H1 (cell line): Measurements from ENCODE around the gene RTN4IP1. TPM values are rescaled to one million over a fixed set of nuclear protein-coding genes. Genes with fewer than 3 reads are reported as not detected.

Source experiments
- CTCF ChIA-PET: fragments of 300-600 bp; sonication (Branson Sonifier 250); formaldehyde crosslinking; loops from one replicate; lab custom pipeline; 2021; ENCODE audit not compliant: partially characterized antibody; lab: Charles Lee
- POLR2A ChIA-PET: fragments of 300-600 bp; sonication (Branson Sonifier 250); formaldehyde crosslinking; loops from one replicate; lab custom pipeline; 2021; ENCODE audit warnings: inconsistent platforms; ENCODE audit not compliant: partially characterized antibody; lab: Charles Lee
- DNase-seq, 2 experiments: peaks; one replicate each; pipeline versions ENCODE4 v3.0.0 to v3.0.0-alpha.2; 2010 to 2022; ENCODE audit warnings: low spot score in 2 of 2, low read depth in 1 of 2, mixed read lengths in 1 of 2
- FAIRE-seq: peaks from 2 replicates; lab custom pipeline; 2011; peaks lifted over from hg19 to GRCh38; lab: Jason Lieb, UNC
- H2AFZ ChIP-seq: 2 replicates; pipeline ENCODE4 v1.8.1; 2012; ENCODE audit warnings: low read length, inconsistent platforms
- H2AK5ac ChIP-seq: 2 replicates; pipeline ENCODE4 v1.6.1; 2013; ENCODE audit warnings: low read depth, low read length
- H2BK120ac ChIP-seq: replicated peaks from 2 replicates; pipeline ENCODE3; 2013; ENCODE audit warnings: low read depth, low read length, inconsistent platforms
- H2BK12ac ChIP-seq: 2 replicates; pipeline ENCODE4 v1.6.1; 2013; ENCODE audit warnings: low read depth, low read length
- H2BK15ac ChIP-seq: 2 replicates; pipeline ENCODE4 v1.6.1; 2013; ENCODE audit warnings: low read length
- H2BK20ac ChIP-seq: 2 replicates; pipeline ENCODE4 v1.6.1; 2013; ENCODE audit warnings: low read length
- H2BK5ac ChIP-seq: 2 replicates; pipeline ENCODE4 v1.6.1; 2013; ENCODE audit warnings: low read depth, low read length
- H3K14ac ChIP-seq: 2 replicates; pipeline ENCODE4 v1.6.1; 2013; ENCODE audit warnings: inconsistent platforms; ENCODE audit not compliant: insufficient read length
- H3K18ac ChIP-seq: 2 replicates; pipeline ENCODE4 v1.6.1; 2013; ENCODE audit warnings: low read length; ENCODE audit errors: extremely low read depth
- H3K23ac ChIP-seq: 2 replicates; pipeline ENCODE4 v1.6.1; 2013; ENCODE audit warnings: inconsistent platforms; ENCODE audit not compliant: insufficient read length
- H3K23me2 ChIP-seq: 2 replicates; pipeline ENCODE4 v1.6.1; 2013; ENCODE audit warnings: low read depth, low read length
- H3K27ac ChIP-seq: 2 replicates; pipeline ENCODE4 v1.6.1; 2011; ENCODE audit warnings: low read depth, low read length, inconsistent platforms
- H3K27me3 ChIP-seq, 4 experiments: replicated peaks in 1 of 4; 1 replicate in 1 of 4; 2 replicates in 3 of 4; pipeline versions ENCODE4 v1.6.1 to v1.8.1; 2011 to 2013; ENCODE audit warnings: low read length in 3 of 4, mild to moderate bottlenecking in 3 of 4, inconsistent platforms in 2 of 4, mixed read lengths in 2 of 4, moderate library complexity in 1 of 4; ENCODE audit not compliant: control insufficient read depth in 3 of 4, insufficient read depth in 3 of 4; ENCODE audit errors: extremely low read depth in 1 of 4
- H3K36me3 ChIP-seq, 4 experiments: 2 replicates each; pipeline versions ENCODE4 v1.6.1 to v1.8.1; 2011 to 2013; ENCODE audit warnings: mild to moderate bottlenecking in 4 of 4, low read length in 3 of 4, moderate library complexity in 2 of 4, control low read depth in 1 of 4, inconsistent platforms in 1 of 4; ENCODE audit not compliant: insufficient read depth in 4 of 4, control insufficient read depth in 2 of 4
- H3K4ac ChIP-seq: replicated peaks from 2 replicates; pipeline ENCODE3; 2013; ENCODE audit warnings: low read length, low read depth, mixed read lengths, inconsistent platforms; ENCODE audit not compliant: insufficient read length
- H3K4me1 ChIP-seq, 4 experiments: replicated peaks in 1 of 4; 1 replicate in 1 of 4; 2 replicates in 3 of 4; pipeline versions ENCODE4 v1.6.1 to v1.8.1; 2011 to 2013; ENCODE audit warnings: low read length in 3 of 4, inconsistent platforms in 2 of 4, mixed read lengths in 1 of 4; ENCODE audit not compliant: insufficient read depth in 4 of 4, control insufficient read depth in 3 of 4
- H3K4me2 ChIP-seq, 2 experiments: 2 replicates each; pipeline versions ENCODE4 v1.6.1 to v1.8.1; 2011 to 2013; ENCODE audit warnings: low read depth in 2 of 2, low read length in 2 of 2, control low read depth in 1 of 2, inconsistent platforms in 1 of 2, mild to moderate bottlenecking in 1 of 2; ENCODE audit not compliant: insufficient read depth in 1 of 2
- H3K4me3 ChIP-seq, 4 experiments: fragments of 200-600, 300-600 bp in 1 of 4; sonication (generic), shearing (Covaris generic), sonication (Bioruptor Twin) in 1 of 4; 2 replicates each; pipeline versions ENCODE4 v1.5.1 to v1.8.1; 2011 to 2016; ENCODE audit warnings: low read length in 4 of 4, low read depth in 3 of 4, control low read depth in 2 of 4, inconsistent platforms in 2 of 4, mild to moderate bottlenecking in 2 of 4, mixed read lengths in 1 of 4, moderate library complexity in 1 of 4; ENCODE audit not compliant: insufficient read depth in 2 of 4; ENCODE audit errors: extremely low read depth in 1 of 4
- H3K56ac ChIP-seq: replicated peaks from 2 replicates; pipeline ENCODE3; 2013; ENCODE audit warnings: low read depth, mild to moderate bottlenecking, mixed read lengths, low read length, inconsistent platforms; ENCODE audit not compliant: insufficient read length
- H3K79me1 ChIP-seq: 2 replicates; pipeline ENCODE4 v1.6.1; 2013; ENCODE audit warnings: low read depth, low read length, control low read depth
- H3K79me2 ChIP-seq, 2 experiments: 2 replicates each; pipeline versions ENCODE4 v1.6.1 to v1.8.1; 2012 to 2013; ENCODE audit warnings: low read length in 2 of 2, mild to moderate bottlenecking in 2 of 2, inconsistent platforms in 1 of 2; ENCODE audit not compliant: insufficient read depth in 2 of 2, control insufficient read depth in 1 of 2
- H3K9ac ChIP-seq, 4 experiments: replicated peaks in 1 of 4; 1 replicate in 1 of 4; 2 replicates in 3 of 4; pipeline versions ENCODE4 v1.6.1 to v1.8.1; 2011 to 2013; ENCODE audit warnings: low read depth in 3 of 4, low read length in 3 of 4, control low read depth in 2 of 4, mild to moderate bottlenecking in 2 of 4, moderate library complexity in 2 of 4, inconsistent platforms in 1 of 4; ENCODE audit errors: extremely low read depth in 1 of 4
- H3K9me3 ChIP-seq, 2 experiments: 2 replicates each; pipeline versions ENCODE4 v1.6.1 to v1.8.1; 2012 to 2013; ENCODE audit warnings: mild to moderate bottlenecking in 2 of 2, moderate library complexity in 2 of 2, control low read depth in 1 of 2, inconsistent platforms in 1 of 2, low read depth in 1 of 2, low read length in 1 of 2, mixed read lengths in 1 of 2; ENCODE audit not compliant: insufficient read depth in 2 of 2
- H4K20me1 ChIP-seq, 2 experiments: replicated peaks in 1 of 2; 2 replicates each; pipeline versions ENCODE3 to v1.8.1; 2011 to 2013; ENCODE audit warnings: inconsistent platforms in 2 of 2, low read length in 2 of 2, mild to moderate bottlenecking in 1 of 2; ENCODE audit not compliant: insufficient read depth in 2 of 2, control insufficient read depth in 1 of 2
- H4K5ac ChIP-seq: 2 replicates; pipeline ENCODE4 v1.6.1; 2013; ENCODE audit warnings: low read length, low read depth, mixed read lengths, inconsistent platforms; ENCODE audit not compliant: insufficient read length
- H4K8ac ChIP-seq: 2 replicates; pipeline ENCODE4 v1.8.0; 2013; ENCODE audit warnings: mild to moderate bottlenecking, moderate library complexity, low read length, inconsistent platforms; ENCODE audit not compliant: insufficient read depth; ENCODE audit errors: extremely low read depth
- H4K91ac ChIP-seq: replicated peaks from 2 replicates; pipeline ENCODE3; 2013; ENCODE audit warnings: low read length, mixed read lengths, inconsistent platforms; ENCODE audit not compliant: insufficient read length
- ASH2L ChIP-seq: fragments of 200-600, 300-600 bp; sonication (generic); IDR thresholded peaks from one replicate; pipeline ENCODE4 v1.7.1; 2017; ENCODE audit warnings: low read length
- BCL11A ChIP-seq, 2 experiments: IDR thresholded peaks; one replicate each; pipeline ENCODE4 v1.6.1; 2011; ENCODE audit warnings: low read depth in 2 of 2, low read length in 2 of 2, mild to moderate bottlenecking in 2 of 2
- CBX8 ChIP-seq: fragments of 300-800, 300-1000 bp; sonication (generic); IDR thresholded peaks from 2 replicates; pipeline ENCODE4 v1.7.1; 2016; ENCODE audit warnings: low read depth, low read length, borderline replicate concordance
- EGR1 ChIP-seq: IDR thresholded peaks from 2 replicates; pipeline ENCODE4 v1.6.1; 2011; ENCODE audit warnings: low read depth, low read length, borderline replicate concordance
- NRF1 ChIP-seq: IDR thresholded peaks from 2 replicates; pipeline ENCODE4 v1.6.1; 2011; ENCODE audit warnings: mild to moderate bottlenecking, low read depth, low read length, improper control_type of control experiment
- SP1 ChIP-seq: IDR thresholded peaks from 2 replicates; pipeline ENCODE4 v1.6.1; 2011; ENCODE audit warnings: low read depth, low read length
- SP2 ChIP-seq: IDR thresholded peaks from 2 replicates; pipeline ENCODE4 v1.6.1; 2012; ENCODE audit warnings: mild to moderate bottlenecking, low read length, inconsistent platforms
- SRF ChIP-seq: IDR thresholded peaks from 2 replicates; pipeline ENCODE4 v1.6.1; 2011; ENCODE audit warnings: mild to moderate bottlenecking, low read depth, low read length, moderate library complexity
- ZNF274 ChIP-seq: IDR thresholded peaks from 2 replicates; pipeline ENCODE4 v1.7.0; 2012; ENCODE audit warnings: low read length, borderline replicate concordance; ENCODE audit errors: extremely low read depth
- WGBS, 2 experiments: shearing (Covaris generic) in 1 of 2; methylation state at CpG; one replicate each; pipeline versions ENCODE4 v1.1.6 to v1.1.7; 2013 to 2015; ENCODE audit warnings: low lambda C conversion rate in 2 of 2, mixed read lengths in 2 of 2, inconsistent platforms in 1 of 2, low coverage in 1 of 2, missing lambda C conversion rate in 1 of 2; ENCODE audit not compliant: insufficient replicate concordance in 2 of 2, insufficient coverage in 1 of 2, insufficient read length in 1 of 2; ENCODE audit errors: extremely low coverage in 1 of 2, missing lambda C conversion rate in 1 of 2; 5-methylcytosine and 5-hydroxymethylcytosine counted together
- polyA plus RNA-seq, 7 experiments: library from polyadenylated mRNA; depleted of rRNA in 3 of 7; stranded (reverse) in 5 of 7; unstranded in 2 of 7; fragments of >200 nt in 5 of 7; fragments of 200-250 nt in 2 of 7; gene quantifications; 1 replicate in 5 of 7; 2 replicates in 1 of 7; 4 replicates in 1 of 7; pipeline versions ENCODE4 v1.2.1 to v1.2.3, GENCODE V29; 2011 to 2013; ENCODE audit warnings: missing spikeins in 2 of 7, mixed read lengths in 2 of 7
- total RNA-seq: library from RNA; stranded (reverse); fragmentation: NEBNext Ultra II Directional; extraction: Animal tissue kit (Norgen Biotek cat#: 25700); gene quantifications from 2 replicates; pipeline ENCODE4 v1.2.1, GENCODE V29; 2021
- TF ChIP-seq, protein P1 (sequence below): IDR thresholded peaks from 2 replicates; pipeline ENCODE4 v1.6.1; 2012; ENCODE audit warnings: low read length, inconsistent platforms

RTN4IP1 gene
- total and polyA plus RNA-seq, 2 of the 8 experiments (the other 6 are each of a cell fraction or from before 2014, with no cell fraction given), result 14.6 to 19.5 TPM

DNA sequence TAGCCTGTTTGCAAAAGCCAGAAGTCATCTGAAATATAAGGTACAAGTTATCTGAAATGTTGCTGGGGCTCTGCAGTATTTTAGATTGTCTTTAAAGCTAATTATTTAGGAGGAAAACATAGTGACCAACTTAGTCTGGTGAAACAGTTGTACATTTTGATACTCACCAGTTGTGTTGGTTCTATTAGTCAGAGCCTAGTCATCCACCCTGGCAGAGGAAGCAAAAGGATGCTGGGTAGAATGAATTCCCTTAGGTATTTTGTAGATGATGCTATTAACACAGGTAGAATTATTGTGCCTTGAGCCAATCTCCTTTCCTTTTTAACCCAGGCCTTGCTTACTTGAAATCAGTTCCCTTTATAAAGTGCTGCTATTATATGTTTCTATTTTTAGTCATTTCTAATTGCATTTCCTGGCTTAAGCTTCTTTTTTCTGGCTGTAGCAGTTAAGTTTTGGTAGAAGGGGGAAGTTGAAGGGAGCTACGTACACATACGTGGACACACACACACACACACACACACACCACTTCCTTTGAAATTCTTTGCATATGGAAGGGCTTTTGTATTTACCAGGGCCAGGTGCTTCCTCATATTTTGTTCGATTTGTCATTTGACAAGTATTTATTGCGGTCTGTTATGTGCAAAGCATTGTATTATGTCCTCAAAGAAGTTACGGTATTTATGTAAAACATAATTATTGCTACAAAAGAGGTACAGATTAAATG lies 82.4 kb downstream of the RTN4IP1 start:
- DNase-seq (no peak), FAIRE-seq (no peak)
- Histone ChIP-seq H3K4me1 (peaks cover 0 to 4% (median 3%) of the 10 kb centered on the region in 4 experiments; a peak in 3 of 7 replicates), H3K27me3 (no peaks in the 10 kb centered on the region), H2BK12ac (no peak overlapping the region), H3K9ac (no peak overlapping the region), H2BK20ac (no peak overlapping the region), H2BK120ac (no peak overlapping the region), H4K8ac (no peak overlapping the region), H3K9me3 (no peaks in the 10 kb centered on the region), H4K5ac (no peak overlapping the region), H2BK15ac (no peak overlapping the region), H3K23me2 (no peaks in the 10 kb centered on the region), H3K4me2 (no peak overlapping the region), H4K91ac (no peak overlapping the region), H3K79me2 (no peaks in the 10 kb centered on the region), H2AK5ac (no peak overlapping the region), H3K18ac (no peak overlapping the region), H2BK5ac (no peak overlapping the region), H3K14ac (no peak overlapping the region), H4K20me1 (no peaks in the 10 kb centered on the region), H3K56ac (no peak overlapping the region), H3K23ac (no peak overlapping the region), H3K4ac (no peak overlapping the region), H3K79me1 (no peaks in the 10 kb centered on the region), H2AFZ (no peak overlapping the region), H3K36me3 (no peaks in the 10 kb centered on the region), H3K4me3 (no peak overlapping the region), H3K27ac (no peak overlapping the region)
- CTCF ChIA-PET, result interaction anchor here (0.6 to 1.4 kb wide), 3 partner anchors 103 to 240 kb away, joined by 3 to 4 read pairs (median 3); no protein-coding TSS in a partner anchor
- POLR2A ChIA-PET, result no interaction called here
- WGBS, 2 experiments, result 54% methylated on average over 5 of the region's 5 CpGs; no CpG with 5 or more reads in 1 of the 2 experiments
- TF ChIP-seq SRF, result no peak
- TF ChIP-seq CBX8, result no peak
- no peak for TF ChIP-seq NRF1
- no peak for TF ChIP-seq SP2
- no peak for TF ChIP-seq ZNF274
- no peak for TF ChIP-seq SP1
- no peak for TF ChIP-seq ASH2L
- TF ChIP-seq EGR1, result no peak
- TF ChIP-seq BCL11A (IDR thresholded peaks at IDR 0.05; ENCODE audit: low read depth in 2 of 2, low read length in 2 of 2), result no peak
- TF ChIP-seq, protein P1, sequence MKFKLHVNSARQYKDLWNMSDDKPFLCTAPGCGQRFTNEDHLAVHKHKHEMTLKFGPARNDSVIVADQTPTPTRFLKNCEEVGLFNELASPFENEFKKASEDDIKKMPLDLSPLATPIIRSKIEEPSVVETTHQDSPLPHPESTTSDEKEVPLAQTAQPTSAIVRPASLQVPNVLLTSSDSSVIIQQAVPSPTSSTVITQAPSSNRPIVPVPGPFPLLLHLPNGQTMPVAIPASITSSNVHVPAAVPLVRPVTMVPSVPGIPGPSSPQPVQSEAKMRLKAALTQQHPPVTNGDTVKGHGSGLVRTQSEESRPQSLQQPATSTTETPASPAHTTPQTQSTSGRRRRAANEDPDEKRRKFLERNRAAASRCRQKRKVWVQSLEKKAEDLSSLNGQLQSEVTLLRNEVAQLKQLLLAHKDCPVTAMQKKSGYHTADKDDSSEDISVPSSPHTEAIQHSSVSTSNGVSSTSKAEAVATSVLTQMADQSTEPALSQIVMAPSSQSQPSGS, result no peak
